H1 (cell line): ENCODE measurements around the gene PEX14. TPM values are rescaled to one million over a fixed set of nuclear protein-coding genes. Genes with fewer than 3 reads are reported as not detected.

ENCODE experiments used
- CTCF ChIA-PET: fragments of 300-600 bp; sonication (Branson Sonifier 250); formaldehyde crosslinking; loops from one replicate; lab custom pipeline; 2021; ENCODE audit not compliant: partially characterized antibody; lab: Charles Lee
- POLR2A ChIA-PET: fragments of 300-600 bp; sonication (Branson Sonifier 250); formaldehyde crosslinking; loops from one replicate; lab custom pipeline; 2021; ENCODE audit warnings: inconsistent platforms; ENCODE audit not compliant: partially characterized antibody; lab: Charles Lee
- DNase-seq, 2 experiments: peaks; one replicate each; pipeline versions ENCODE4 v3.0.0 to v3.0.0-alpha.2; 2010 to 2022; ENCODE audit warnings: low spot score in 2 of 2, low read depth in 1 of 2, mixed read lengths in 1 of 2
- FAIRE-seq: peaks from 2 replicates; lab custom pipeline; 2011; peaks lifted over from hg19 to GRCh38; lab: Jason Lieb, UNC
- H2AFZ ChIP-seq: 2 replicates; pipeline ENCODE4 v1.8.1; 2012; ENCODE audit warnings: low read length, inconsistent platforms
- H2AK5ac ChIP-seq: 2 replicates; pipeline ENCODE4 v1.6.1; 2013; ENCODE audit warnings: low read depth, low read length
- H2BK120ac ChIP-seq: replicated peaks from 2 replicates; pipeline ENCODE3; 2013; ENCODE audit warnings: low read depth, low read length, inconsistent platforms
- H2BK12ac ChIP-seq: 2 replicates; pipeline ENCODE4 v1.6.1; 2013; ENCODE audit warnings: low read depth, low read length
- H2BK15ac ChIP-seq: 2 replicates; pipeline ENCODE4 v1.6.1; 2013; ENCODE audit warnings: low read length
- H2BK20ac ChIP-seq: 2 replicates; pipeline ENCODE4 v1.6.1; 2013; ENCODE audit warnings: low read length
- H2BK5ac ChIP-seq: 2 replicates; pipeline ENCODE4 v1.6.1; 2013; ENCODE audit warnings: low read depth, low read length
- H3K14ac ChIP-seq: 2 replicates; pipeline ENCODE4 v1.6.1; 2013; ENCODE audit warnings: inconsistent platforms; ENCODE audit not compliant: insufficient read length
- H3K18ac ChIP-seq: 2 replicates; pipeline ENCODE4 v1.6.1; 2013; ENCODE audit warnings: low read length; ENCODE audit errors: extremely low read depth
- H3K23ac ChIP-seq: 2 replicates; pipeline ENCODE4 v1.6.1; 2013; ENCODE audit warnings: inconsistent platforms; ENCODE audit not compliant: insufficient read length
- H3K23me2 ChIP-seq: 2 replicates; pipeline ENCODE4 v1.6.1; 2013; ENCODE audit warnings: low read depth, low read length
- H3K27ac ChIP-seq: 2 replicates; pipeline ENCODE4 v1.6.1; 2011; ENCODE audit warnings: low read depth, low read length, inconsistent platforms
- H3K27me3 ChIP-seq, 4 experiments: replicated peaks in 1 of 4; 1 replicate in 1 of 4; 2 replicates in 3 of 4; pipeline versions ENCODE4 v1.6.1 to v1.8.1; 2011 to 2013; ENCODE audit warnings: low read length in 3 of 4, mild to moderate bottlenecking in 3 of 4, inconsistent platforms in 2 of 4, mixed read lengths in 2 of 4, moderate library complexity in 1 of 4; ENCODE audit not compliant: control insufficient read depth in 3 of 4, insufficient read depth in 3 of 4; ENCODE audit errors: extremely low read depth in 1 of 4
- H3K36me3 ChIP-seq, 4 experiments: 2 replicates each; pipeline versions ENCODE4 v1.6.1 to v1.8.1; 2011 to 2013; ENCODE audit warnings: mild to moderate bottlenecking in 4 of 4, low read length in 3 of 4, moderate library complexity in 2 of 4, control low read depth in 1 of 4, inconsistent platforms in 1 of 4; ENCODE audit not compliant: insufficient read depth in 4 of 4, control insufficient read depth in 2 of 4
- H3K4ac ChIP-seq: replicated peaks from 2 replicates; pipeline ENCODE3; 2013; ENCODE audit warnings: low read length, low read depth, mixed read lengths, inconsistent platforms; ENCODE audit not compliant: insufficient read length
- H3K4me1 ChIP-seq, 4 experiments: replicated peaks in 1 of 4; 1 replicate in 1 of 4; 2 replicates in 3 of 4; pipeline versions ENCODE4 v1.6.1 to v1.8.1; 2011 to 2013; ENCODE audit warnings: low read length in 3 of 4, inconsistent platforms in 2 of 4, mixed read lengths in 1 of 4; ENCODE audit not compliant: insufficient read depth in 4 of 4, control insufficient read depth in 3 of 4
- H3K4me2 ChIP-seq, 2 experiments: 2 replicates each; pipeline versions ENCODE4 v1.6.1 to v1.8.1; 2011 to 2013; ENCODE audit warnings: low read depth in 2 of 2, low read length in 2 of 2, control low read depth in 1 of 2, inconsistent platforms in 1 of 2, mild to moderate bottlenecking in 1 of 2; ENCODE audit not compliant: insufficient read depth in 1 of 2
- H3K4me3 ChIP-seq, 4 experiments: fragments of 200-600, 300-600 bp in 1 of 4; sonication (generic), shearing (Covaris generic), sonication (Bioruptor Twin) in 1 of 4; 2 replicates each; pipeline versions ENCODE4 v1.5.1 to v1.8.1; 2011 to 2016; ENCODE audit warnings: low read length in 4 of 4, low read depth in 3 of 4, control low read depth in 2 of 4, inconsistent platforms in 2 of 4, mild to moderate bottlenecking in 2 of 4, mixed read lengths in 1 of 4, moderate library complexity in 1 of 4; ENCODE audit not compliant: insufficient read depth in 2 of 4; ENCODE audit errors: extremely low read depth in 1 of 4
- H3K56ac ChIP-seq: replicated peaks from 2 replicates; pipeline ENCODE3; 2013; ENCODE audit warnings: low read depth, mild to moderate bottlenecking, mixed read lengths, low read length, inconsistent platforms; ENCODE audit not compliant: insufficient read length
- H3K79me1 ChIP-seq: 2 replicates; pipeline ENCODE4 v1.6.1; 2013; ENCODE audit warnings: low read depth, low read length, control low read depth
- H3K79me2 ChIP-seq, 2 experiments: 2 replicates each; pipeline versions ENCODE4 v1.6.1 to v1.8.1; 2012 to 2013; ENCODE audit warnings: low read length in 2 of 2, mild to moderate bottlenecking in 2 of 2, inconsistent platforms in 1 of 2; ENCODE audit not compliant: insufficient read depth in 2 of 2, control insufficient read depth in 1 of 2
- H3K9ac ChIP-seq, 4 experiments: replicated peaks in 1 of 4; 1 replicate in 1 of 4; 2 replicates in 3 of 4; pipeline versions ENCODE4 v1.6.1 to v1.8.1; 2011 to 2013; ENCODE audit warnings: low read depth in 3 of 4, low read length in 3 of 4, control low read depth in 2 of 4, mild to moderate bottlenecking in 2 of 4, moderate library complexity in 2 of 4, inconsistent platforms in 1 of 4; ENCODE audit errors: extremely low read depth in 1 of 4
- H3K9me3 ChIP-seq, 2 experiments: 2 replicates each; pipeline versions ENCODE4 v1.6.1 to v1.8.1; 2012 to 2013; ENCODE audit warnings: mild to moderate bottlenecking in 2 of 2, moderate library complexity in 2 of 2, control low read depth in 1 of 2, inconsistent platforms in 1 of 2, low read depth in 1 of 2, low read length in 1 of 2, mixed read lengths in 1 of 2; ENCODE audit not compliant: insufficient read depth in 2 of 2
- H4K20me1 ChIP-seq, 2 experiments: replicated peaks in 1 of 2; 2 replicates each; pipeline versions ENCODE3 to v1.8.1; 2011 to 2013; ENCODE audit warnings: inconsistent platforms in 2 of 2, low read length in 2 of 2, mild to moderate bottlenecking in 1 of 2; ENCODE audit not compliant: insufficient read depth in 2 of 2, control insufficient read depth in 1 of 2
- H4K5ac ChIP-seq: 2 replicates; pipeline ENCODE4 v1.6.1; 2013; ENCODE audit warnings: low read length, low read depth, mixed read lengths, inconsistent platforms; ENCODE audit not compliant: insufficient read length
- H4K8ac ChIP-seq: 2 replicates; pipeline ENCODE4 v1.8.0; 2013; ENCODE audit warnings: mild to moderate bottlenecking, moderate library complexity, low read length, inconsistent platforms; ENCODE audit not compliant: insufficient read depth; ENCODE audit errors: extremely low read depth
- H4K91ac ChIP-seq: replicated peaks from 2 replicates; pipeline ENCODE3; 2013; ENCODE audit warnings: low read length, mixed read lengths, inconsistent platforms; ENCODE audit not compliant: insufficient read length
- PHF8 ChIP-seq: fragments of 200-600 bp; sonication (generic); conservative IDR thresholded peaks from 2 replicates; pipeline ENCODE4 v1.7.1; 2012; ENCODE audit warnings: low read depth, mild to moderate bottlenecking, inconsistent platforms, low read length, moderate library complexity
- WGBS, 2 experiments: shearing (Covaris generic) in 1 of 2; methylation state at CpG; one replicate each; pipeline versions ENCODE4 v1.1.6 to v1.1.7; 2013 to 2015; ENCODE audit warnings: low lambda C conversion rate in 2 of 2, mixed read lengths in 2 of 2, inconsistent platforms in 1 of 2, low coverage in 1 of 2, missing lambda C conversion rate in 1 of 2; ENCODE audit not compliant: insufficient replicate concordance in 2 of 2, insufficient coverage in 1 of 2, insufficient read length in 1 of 2; ENCODE audit errors: extremely low coverage in 1 of 2, missing lambda C conversion rate in 1 of 2; 5-methylcytosine and 5-hydroxymethylcytosine counted together
- polyA plus RNA-seq, 7 experiments: library from polyadenylated mRNA; depleted of rRNA in 3 of 7; stranded (reverse) in 5 of 7; unstranded in 2 of 7; fragments of >200 nt in 5 of 7; fragments of 200-250 nt in 2 of 7; gene quantifications; 1 replicate in 5 of 7; 2 replicates in 1 of 7; 4 replicates in 1 of 7; pipeline versions ENCODE4 v1.2.1 to v1.2.3, GENCODE V29; 2011 to 2013; ENCODE audit warnings: missing spikeins in 2 of 7, mixed read lengths in 2 of 7
- total RNA-seq: library from RNA; stranded (reverse); fragmentation: NEBNext Ultra II Directional; extraction: Animal tissue kit (Norgen Biotek cat#: 25700); gene quantifications from 2 replicates; pipeline ENCODE4 v1.2.1, GENCODE V29; 2021

PEX14 gene
- total and polyA plus RNA-seq, 2 of the 8 experiments (the other 6 are each of a cell fraction or from before 2014, with no cell fraction given): 13.0 to 19.8 TPM

DNA sequence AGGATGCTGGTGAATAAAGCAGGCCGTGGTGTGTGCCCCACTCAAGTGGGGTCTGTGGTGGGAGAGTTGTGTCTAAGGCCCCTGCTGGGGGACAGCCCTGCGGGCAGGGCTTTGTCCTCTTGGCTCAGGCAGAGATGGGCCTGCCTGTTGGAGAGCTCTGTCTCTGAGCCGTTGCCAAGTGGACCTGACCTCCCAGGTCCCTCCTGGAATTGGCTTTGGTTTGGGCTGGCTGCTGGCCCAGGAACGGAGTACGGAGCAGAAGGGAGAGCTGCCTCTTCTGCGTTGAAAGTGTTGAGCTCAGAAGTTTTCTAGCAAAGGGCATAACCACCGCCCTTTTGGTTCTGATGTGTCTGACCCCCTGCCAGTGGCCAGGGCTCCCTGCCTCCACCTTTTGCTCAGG lies 153.9 kb downstream of the PEX14 start:
- FAIRE-seq (no peak), DNase-seq (no peak)

More for the DNA sequence above, 153.9 kb downstream of the PEX14 start:
- Histone ChIP-seq H3K18ac (no peak overlapping the region), H3K4me2 (no peak overlapping the region), H3K4me3 (no peak overlapping the region), H4K5ac (no peak overlapping the region), H3K23me2 (no peaks in the 10 kb centered on the region; the same call in 1 of the 2 replicates), H2BK5ac (no peak overlapping the region), H2BK12ac (no peak overlapping the region), H2AFZ (no peak overlapping the region), H3K23ac (no peak overlapping the region), H3K4me1 (peaks cover 4 to 24% (median 17%) of the 10 kb centered on the region in 4 experiments), H3K79me1 (no peaks in the 10 kb centered on the region), H3K4ac (no peak overlapping the region), H3K27ac (no peak overlapping the region), H2AK5ac (no peak overlapping the region), H3K56ac (no peak overlapping the region), H2BK15ac (no peak overlapping the region), H3K9ac (no peak overlapping the region), H3K14ac (no peak overlapping the region), H4K20me1 (no peaks in the 10 kb centered on the region), H4K91ac (no peak overlapping the region), H3K36me3 (no peaks in the 10 kb centered on the region; a peak in 2 of 8 replicates), H3K79me2 (no peaks in the 10 kb centered on the region), H3K27me3 (no peaks in the 10 kb centered on the region), H3K9me3 (no peaks in the 10 kb centered on the region), H4K8ac (no peak overlapping the region), H2BK120ac (no peak overlapping the region), H2BK20ac (no peak overlapping the region)
- WGBS, 2 experiments: 91% methylated on average over 7 of the region's 7 CpGs; no CpG with 5 or more reads in 1 of the 2 experiments
- TF ChIP-seq PHF8: no peak
- CTCF ChIA-PET: interaction anchor here (0.9 to 2.8 kb wide), 7 partner anchors 9 to 121 kb away, joined by 3 to 10 read pairs (median 3); no protein-coding TSS in a partner anchor
- POLR2A ChIA-PET: interaction anchor here (0.6 to 1.1 kb wide), 2 partner anchors 8 to 54 kb away, joined by 3 read pairs; no protein-coding TSS in a partner anchor
